ENCODE data around the gene SPNS2.

The SPNS2 gene

GRCh38 chr17:4551796-4552525 is 53.3 kb downstream of the SPNS2 start:
- DNase-seq: no peak

GRCh38 chr17:4553669-4554068 is 55.0 kb downstream of the SPNS2 start:
- no peak for DNase-seq

GRCh38 chr17:4554441-4554996 is 55.8 kb downstream of the SPNS2 start:
- DNase-seq: no peak

- peak; percentile 93 for DNase-seq
Measured at GRCh38 chr17:4554997-4555799, 56.5 kb downstream of the SPNS2 start, which contains the start of gene MYBBP1A. MYBBP1A (minus strand) TSS chr17:4555384; CDS start chr17:4555324, 60 bp downstream.

- no peak for DNase-seq
Measured at GRCh38 chr17:4555873-4556759, 57.4 kb downstream of the SPNS2 start.

- DNase-seq: no peak
Measured at GRCh38 chr17:4556996-4557395, 58.3 kb downstream of the SPNS2 start.

GRCh38 chr17:4557626-4558346 is 59.1 kb downstream of the SPNS2 start:
- DNase-seq: no peak

GRCh38 chr17:4558347-4558971 is 59.8 kb downstream of the SPNS2 start:
- DNase-seq: no peak

GRCh38 chr17:4559139-4559791 is 60.6 kb downstream of the SPNS2 start:
- DNase-seq: no peak

- no peak for DNase-seq
Measured at GRCh38 chr17:4559966-4560365, 61.3 kb downstream of the SPNS2 start.

- no peak for DNase-seq
Measured at GRCh38 chr17:4560421-4560820, 61.7 kb downstream of the SPNS2 start, which contains the start of gene GGT6. GGT6 (minus strand) TSS chr17:4560577; CDS start chr17:4560521, 56 bp downstream.

GRCh38 chr17:4560837-4561256 is 62.2 kb downstream of the SPNS2 start:
- no peak for DNase-seq

- no peak for DNase-seq
Measured at GRCh38 chr17:4562015-4562969, 63.6 kb downstream of the SPNS2 start.

GRCh38 chr17:4565209-4566141 is 66.8 kb downstream of the SPNS2 start:
- DNase-seq: peak; percentile 66 to 83

- DNase-seq: peak; percentile 58 to 63
Measured at GRCh38 chr17:4566785-4567184, 68.1 kb downstream of the SPNS2 start.

- no peak for DNase-seq
Measured at GRCh38 chr17:4569591-4569990, 70.9 kb downstream of the SPNS2 start.

GRCh38 chr17:4572131-4572530 is 73.5 kb downstream of the SPNS2 start:
- no peak for DNase-seq

- DNase-seq: no peak
Measured at GRCh38 chr17:4573115-4573514, 74.4 kb downstream of the SPNS2 start.
